Spinal cord (tissue), 10 donors: ENCODE measurements around the gene PANX1. TPM values are rescaled to one million over a fixed set of nuclear protein-coding genes. Genes with fewer than 3 reads are reported as not detected.
A peak's percentile ranks its signal among the peaks of the same experiment; 100 is the strongest.

ENCODE experiments used
- DNase-seq, 6 donors: peaks; one replicate each; pipeline versions ENCODE4 v3.0.0 to v3.0.0-alpha.2; 2013 to 2015; ENCODE audit warnings: low spot score in 6 of 6, low read depth in 4 of 6
- H3K27ac ChIP-seq: one replicate; pipeline ENCODE4 v1.5.1; 2013; ENCODE audit warnings: low read depth, low read length, control low read depth
- H3K27me3 ChIP-seq: one replicate; pipeline ENCODE4 v1.6.1; 2013; ENCODE audit warnings: low read length; ENCODE audit not compliant: control insufficient read depth, insufficient read depth
- H3K36me3 ChIP-seq: one replicate; pipeline ENCODE4 v1.6.1; 2013; ENCODE audit warnings: low read length; ENCODE audit not compliant: control insufficient read depth, insufficient read depth
- H3K4me1 ChIP-seq: one replicate; pipeline ENCODE4 v1.6.1; 2013; ENCODE audit warnings: low read length; ENCODE audit not compliant: control insufficient read depth, insufficient read depth
- H3K4me3 ChIP-seq: one replicate; pipeline ENCODE4 v1.5.1; 2013; ENCODE audit warnings: low read depth, low read length, control low read depth
- H3K9me3 ChIP-seq: one replicate; pipeline ENCODE4 v1.6.1; 2013; ENCODE audit warnings: low read length; ENCODE audit not compliant: control insufficient read depth, insufficient read depth
- WGBS: methylation state at CpG from one replicate; pipeline ENCODE4 v1.1.5; 2013; ENCODE audit warnings: missing lambda C conversion rate; ENCODE audit not compliant: insufficient coverage; 5-methylcytosine and 5-hydroxymethylcytosine counted together
- polyA plus RNA-seq, 2 donors: library from polyadenylated mRNA; unstranded; fragments of 120-200 nt; gene quantifications; one replicate each; pipeline ENCODE4 v1.2.1, GENCODE V29; 2013; ENCODE audit not compliant: insufficient read length in 2 of 2
- total RNA-seq, 2 donors: library from RNA; depleted of rRNA in 1 of 2; stranded (reverse); fragments of 120-200 nt in 1 of 2; fragments of >200 nt in 1 of 2; gene quantifications; one replicate each; pipeline versions ENCODE4 v1.2.3 to v1.2.4, GENCODE V29; 2013 to 2014
- donor health status: healthy.

Gene PANX1
- total and polyA plus RNA-seq, 4 donors: 29.4 to 69.9 (median 43.3) TPM

- Histone ChIP-seq H3K4me3 (no peak overlapping the region), H3K9me3 (no peaks in the 10 kb centered on the region), H3K27ac (no peak overlapping the region), H3K4me1 (peaks cover 28% of the 10 kb centered on the region), H3K27me3 (no peaks in the 10 kb centered on the region), H3K36me3 (no peaks in the 10 kb centered on the region)
- no peak for DNase-seq
- WGBS: 90% methylated on average over 4 of the region's 4 CpGs
Measured at GRCh38 chr11:94133752-94134151, 5.1 kb downstream of the PANX1 start.

- no peaks in the 10 kb centered on the region for H3K27me3 ChIP-seq
- no peak for DNase-seq
- 80% methylated on average over 4 of the region's 10 CpGs for WGBS
- H3K9me3 ChIP-seq: no peaks in the 10 kb centered on the region
- no peak overlapping the region for H3K4me3 ChIP-seq
- H3K4me1 ChIP-seq: peaks cover 22% of the 10 kb centered on the region
- no peaks in the 10 kb centered on the region for H3K36me3 ChIP-seq
- H3K27ac ChIP-seq: no peak overlapping the region
Measured at GRCh38 chr11:94134651-94135512, 6.2 kb downstream of the PANX1 start.

- no peak overlapping the region for H3K4me3 ChIP-seq
- 63% methylated on average over 3 of the region's 4 CpGs for WGBS
- no peaks in the 10 kb centered on the region for H3K9me3 ChIP-seq
- no peaks in the 10 kb centered on the region for H3K27me3 ChIP-seq
- peaks cover 16% of the 10 kb centered on the region for H3K4me1 ChIP-seq
- DNase-seq: no peak
- no peaks in the 10 kb centered on the region for H3K36me3 ChIP-seq
- no peak overlapping the region for H3K27ac ChIP-seq
Measured at GRCh38 chr11:94139416-94139815, 10.8 kb downstream of the PANX1 start.

- WGBS: no CpG with 5 or more reads among the region's 2 CpGs
- Histone ChIP-seq H3K27ac (no peak overlapping the region), H3K36me3 (no peaks in the 10 kb centered on the region)
Measured at GRCh38 chr11:94140154-94140655, 11.6 kb downstream of the PANX1 start.

GRCh38 chr11:94141511-94142307 lies 13.1 kb downstream of the PANX1 start:
- Histone ChIP-seq H3K27me3 (no peaks in the 10 kb centered on the region), H3K27ac (peak overlapping the region; percentile 78), H3K36me3 (no peaks in the 10 kb centered on the region), H3K9me3 (no peaks in the 10 kb centered on the region), H3K4me1 (peaks cover 12% of the 10 kb centered on the region), H3K4me3 (no peak overlapping the region)
- 89% methylated on average over 10 of the region's 12 CpGs for WGBS
- no peak for DNase-seq

More at GRCh38 chr11:94140154-94140655, 11.6 kb downstream of the PANX1 start:
- DNase-seq: no peak
- Histone ChIP-seq H3K4me3 (no peak overlapping the region), H3K9me3 (no peaks in the 10 kb centered on the region), H3K4me1 (peaks cover 12% of the 10 kb centered on the region), H3K27me3 (no peaks in the 10 kb centered on the region)

- H3K4me1 ChIP-seq: peaks cover 16% of the 10 kb centered on the region
- no peaks in the 10 kb centered on the region for H3K27me3 ChIP-seq
- H3K4me3 ChIP-seq: no peak overlapping the region
- peak in 2 of 6 donors; percentile 23 to 51 for DNase-seq
- H3K27ac ChIP-seq: peak overlapping the region; percentile 78
- no peaks in the 10 kb centered on the region for H3K9me3 ChIP-seq
- WGBS: 39% methylated on average over 4 of the region's 7 CpGs
- H3K36me3 ChIP-seq: no peaks in the 10 kb centered on the region
Measured at GRCh38 chr11:94142308-94143281, 14.0 kb downstream of the PANX1 start.

GRCh38 chr11:94144216-94144615 lies 15.6 kb downstream of the PANX1 start:
- Histone ChIP-seq H3K4me1 (peaks cover 18% of the 10 kb centered on the region), H3K36me3 (no peaks in the 10 kb centered on the region), H3K4me3 (no peak overlapping the region)

GRCh38 chr11:94144664-94145063 lies 16.0 kb downstream of the PANX1 start:
- Histone ChIP-seq H3K9me3 (no peaks in the 10 kb centered on the region), H3K36me3 (no peaks in the 10 kb centered on the region), H3K4me3 (no peak overlapping the region), H3K27ac (no peak overlapping the region), H3K4me1 (peaks cover 19% of the 10 kb centered on the region), H3K27me3 (no peaks in the 10 kb centered on the region)
- DNase-seq: no peak
- WGBS: no CpG with 5 or more reads among the region's 1 CpG

More at GRCh38 chr11:94144216-94144615, 15.6 kb downstream of the PANX1 start:
- Histone ChIP-seq H3K27ac (no peak overlapping the region), H3K27me3 (no peaks in the 10 kb centered on the region), H3K9me3 (no peaks in the 10 kb centered on the region)
- WGBS: 92% methylated on average over 2 of the region's 3 CpGs
- no peak for DNase-seq

GRCh38 chr11:94145431-94145830 lies 16.8 kb downstream of the PANX1 start:
- H3K9me3 ChIP-seq: no peaks in the 10 kb centered on the region
- H3K27me3 ChIP-seq: no peaks in the 10 kb centered on the region
- H3K27ac ChIP-seq: no peak overlapping the region
- H3K4me1 ChIP-seq: peaks cover 21% of the 10 kb centered on the region
- WGBS: no CpG with 5 or more reads among the region's 2 CpGs
- DNase-seq: no peak
- no peak overlapping the region for H3K4me3 ChIP-seq
- H3K36me3 ChIP-seq: no peaks in the 10 kb centered on the region
